ENCODE results near the gene SOD2.

SOD2 gene

GRCh38 chr6:159654483-159655098 lies 38.5 kb downstream of the SOD2 start:
- peak; percentile 29 for DNase-seq (ENCODE audit: low read depth)
- H3K4me3 ChIP-seq (ENCODE audit: control insufficient read depth, low read depth, low read length): no peak overlapping the region

GRCh38 chr6:159650314-159650713 lies 42.7 kb downstream of the SOD2 start:
- no peak overlapping the region for H3K4me3 ChIP-seq (ENCODE audit: control insufficient read depth, low read depth, low read length)
- no peak for DNase-seq (ENCODE audit: low read depth)
- TF ChIP-seq, protein P1, sequence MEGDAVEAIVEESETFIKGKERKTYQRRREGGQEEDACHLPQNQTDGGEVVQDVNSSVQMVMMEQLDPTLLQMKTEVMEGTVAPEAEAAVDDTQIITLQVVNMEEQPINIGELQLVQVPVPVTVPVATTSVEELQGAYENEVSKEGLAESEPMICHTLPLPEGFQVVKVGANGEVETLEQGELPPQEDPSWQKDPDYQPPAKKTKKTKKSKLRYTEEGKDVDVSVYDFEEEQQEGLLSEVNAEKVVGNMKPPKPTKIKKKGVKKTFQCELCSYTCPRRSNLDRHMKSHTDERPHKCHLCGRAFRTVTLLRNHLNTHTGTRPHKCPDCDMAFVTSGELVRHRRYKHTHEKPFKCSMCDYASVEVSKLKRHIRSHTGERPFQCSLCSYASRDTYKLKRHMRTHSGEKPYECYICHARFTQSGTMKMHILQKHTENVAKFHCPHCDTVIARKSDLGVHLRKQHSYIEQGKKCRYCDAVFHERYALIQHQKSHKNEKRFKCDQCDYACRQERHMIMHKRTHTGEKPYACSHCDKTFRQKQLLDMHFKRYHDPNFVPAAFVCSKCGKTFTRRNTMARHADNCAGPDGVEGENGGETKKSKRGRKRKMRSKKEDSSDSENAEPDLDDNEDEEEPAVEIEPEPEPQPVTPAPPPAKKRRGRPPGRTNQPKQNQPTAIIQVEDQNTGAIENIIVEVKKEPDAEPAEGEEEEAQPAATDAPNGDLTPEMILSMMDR (IDR thresholded peaks at IDR 0.05; ENCODE audit: control insufficient read depth, insufficient read depth, low read depth, low read length, missing control alignments): no peak

More at GRCh38 chr6:159654483-159655098, 38.5 kb downstream of the SOD2 start:
- TF ChIP-seq, protein P1 (IDR thresholded peaks at IDR 0.05; ENCODE audit: control insufficient read depth, insufficient read depth, low read depth, low read length, missing control alignments): peak; percentile 38

GRCh38 chr6:159649441-159649840 lies 43.6 kb downstream of the SOD2 start:
- H3K4me3 ChIP-seq (ENCODE audit: control insufficient read depth, low read depth, low read length): no peak overlapping the region
- no peak for DNase-seq (ENCODE audit: low read depth)
- TF ChIP-seq, protein P1 (IDR thresholded peaks at IDR 0.05; ENCODE audit: control insufficient read depth, insufficient read depth, low read depth, low read length, missing control alignments): no peak

DNA sequence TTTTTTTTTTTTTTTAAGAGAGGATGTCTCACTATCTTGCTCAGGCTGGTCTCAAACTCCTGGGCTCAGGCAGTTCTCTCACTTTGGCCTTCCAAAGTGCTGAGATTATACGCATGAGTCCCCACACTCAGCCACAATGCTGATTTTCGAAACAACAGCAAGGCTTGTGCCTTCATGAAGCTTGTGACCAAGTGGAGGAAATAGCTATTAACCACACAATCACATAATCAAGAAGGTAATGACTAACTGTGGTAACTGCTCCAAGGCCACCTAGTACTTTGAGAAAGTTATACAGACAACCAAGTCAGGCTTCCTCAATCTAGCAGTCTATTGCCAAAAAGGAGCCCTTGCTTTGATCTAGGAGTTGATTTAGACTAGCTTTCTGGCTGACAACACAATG lies 46.3 kb downstream of the SOD2 start:
- H3K4me3 ChIP-seq (ENCODE audit: control insufficient read depth, low read depth, low read length): no peak overlapping the region
- DNase-seq (ENCODE audit: low read depth): peak; percentile 24
- TF ChIP-seq, protein P1 (IDR thresholded peaks at IDR 0.05; ENCODE audit: control insufficient read depth, insufficient read depth, low read depth, low read length, missing control alignments): no peak

- TF ChIP-seq, protein P1 (IDR thresholded peaks at IDR 0.05; ENCODE audit: control insufficient read depth, insufficient read depth, low read depth, low read length, missing control alignments): no peak
- H3K4me3 ChIP-seq (ENCODE audit: control insufficient read depth, low read depth, low read length): no peak overlapping the region
- peak; percentile 4 for DNase-seq (ENCODE audit: low read depth)
These were observed 46.9 kb downstream of the SOD2 start for GRCh38 chr6:159646116-159646515.

DNA sequence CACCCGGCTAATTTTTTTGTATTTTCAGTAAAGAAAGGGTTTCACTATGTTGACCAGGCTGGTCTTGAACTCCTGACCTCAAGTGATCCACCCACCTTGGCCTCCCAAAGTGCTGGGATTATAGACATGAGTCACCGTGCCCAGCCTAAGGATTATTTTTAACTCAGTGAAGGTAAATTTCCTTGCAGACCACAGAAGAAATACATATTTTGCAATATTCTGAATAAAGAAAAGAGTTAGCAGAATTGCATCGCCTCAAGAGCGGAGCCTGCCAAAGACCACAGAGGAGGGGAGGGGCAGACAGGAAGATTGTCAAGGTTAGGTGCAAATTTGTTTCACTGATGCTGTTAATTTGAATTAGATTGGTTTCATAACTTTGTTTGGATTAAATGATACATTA lies 47.4 kb downstream of the SOD2 start:
- TF ChIP-seq, protein P1 (IDR thresholded peaks at IDR 0.05; ENCODE audit: control insufficient read depth, insufficient read depth, low read depth, low read length, missing control alignments): no peak
- no peak for DNase-seq (ENCODE audit: low read depth)

More for the DNA sequence above, 47.4 kb downstream of the SOD2 start:
- H3K4me3 ChIP-seq (ENCODE audit: control insufficient read depth, low read depth, low read length): no peak overlapping the region

Data from AG09309 (cell line).